Endothelial cell (in vitro differentiated cells): ENCODE results near the gene SLC6A13. TPM values are rescaled to one million over a fixed set of nuclear protein-coding genes. Genes with fewer than 3 reads are reported as not detected.

Experiments
- DNase-seq: peaks from one replicate; pipeline ENCODE4 v3.0.0; 2021; ENCODE audit warnings: low spot score
- H3K27ac Mint-ChIP-seq: one replicate; pipeline ENCODE4 v1.8.0; 2021; ENCODE audit warnings: mixed read lengths, inconsistent platforms; ENCODE audit not compliant: unreplicated experiment
- H3K27me3 Mint-ChIP-seq: one replicate; pipeline ENCODE4 v1.8.0; 2021; ENCODE audit warnings: mild to moderate bottlenecking, moderate library complexity, mixed read lengths, inconsistent platforms; ENCODE audit not compliant: unreplicated experiment
- H3K36me3 Mint-ChIP-seq: one replicate; pipeline ENCODE4 v1.8.0; 2021; ENCODE audit warnings: mild to moderate bottlenecking, low read depth, mixed read lengths, inconsistent platforms; ENCODE audit not compliant: unreplicated experiment
- H3K4me1 Mint-ChIP-seq: one replicate; pipeline ENCODE4 v1.8.0; 2021; ENCODE audit warnings: mild to moderate bottlenecking, mixed read lengths, inconsistent platforms; ENCODE audit not compliant: unreplicated experiment
- H3K4me3 Mint-ChIP-seq: one replicate; pipeline ENCODE4 v1.8.0; 2021; ENCODE audit warnings: mild to moderate bottlenecking, mixed read lengths, inconsistent platforms; ENCODE audit not compliant: unreplicated experiment
- H3K9me3 Mint-ChIP-seq: one replicate; pipeline ENCODE4 v1.8.0; 2021; ENCODE audit warnings: mixed read lengths, inconsistent platforms; ENCODE audit not compliant: unreplicated experiment
- total RNA-seq: library from RNA; stranded (reverse); fragmentation: NEBNext Ultra II Directional; extraction: Animal tissue kit (Norgen Biotek cat#: 25700); gene quantifications from one replicate; pipeline ENCODE4 v1.2.1, GENCODE V29; 2021; ENCODE audit not compliant: unreplicated experiment
- TF ChIP-seq, protein P1 (sequence below): fragments of 200-600 bp; sonication (generic); IDR thresholded peaks from one replicate; pipeline ENCODE4 v1.5.0; 2021; ENCODE audit warnings: antibody characterized with exemption; ENCODE audit not compliant: unreplicated experiment

The SLC6A13 gene
- total RNA-seq, 1 donor from 2014 or later = 0.90 TPM

DNA sequence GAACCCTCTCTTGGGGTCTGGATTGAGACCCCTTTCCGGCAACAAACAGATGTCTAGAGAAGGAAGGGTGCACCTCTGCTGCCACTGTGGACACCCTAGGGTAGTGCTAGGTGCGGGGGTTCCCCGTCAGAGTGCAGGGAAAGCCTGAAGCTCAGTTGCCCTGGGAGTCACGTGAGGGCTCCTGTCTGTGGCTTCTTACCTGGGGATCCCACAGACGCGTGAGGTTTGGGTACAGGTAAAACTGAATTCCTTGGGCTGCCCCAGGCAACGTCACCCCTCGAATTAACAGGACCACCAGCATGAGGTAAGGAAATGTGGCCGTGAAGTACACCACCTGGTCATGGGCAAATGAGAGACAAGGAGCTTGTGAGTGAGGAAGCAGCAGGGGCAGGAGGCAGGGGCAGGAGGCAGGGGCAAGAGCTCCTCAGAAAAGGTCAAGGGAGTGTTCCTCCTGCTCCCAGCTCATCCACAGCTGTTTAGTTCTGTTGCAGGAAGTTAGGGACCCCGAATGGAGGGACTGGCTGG, 27.7 kb downstream of the SLC6A13 start:
- no peak overlapping the region for H3K4me3 Mint-ChIP-seq
- peaks cover 17% of the 10 kb centered on the region for H3K36me3 Mint-ChIP-seq
- peaks cover 12% of the 10 kb centered on the region for H3K9me3 Mint-ChIP-seq
- peaks cover 4% of the 10 kb centered on the region for H3K27me3 Mint-ChIP-seq
- no peak for DNase-seq
- TF ChIP-seq, protein P1, sequence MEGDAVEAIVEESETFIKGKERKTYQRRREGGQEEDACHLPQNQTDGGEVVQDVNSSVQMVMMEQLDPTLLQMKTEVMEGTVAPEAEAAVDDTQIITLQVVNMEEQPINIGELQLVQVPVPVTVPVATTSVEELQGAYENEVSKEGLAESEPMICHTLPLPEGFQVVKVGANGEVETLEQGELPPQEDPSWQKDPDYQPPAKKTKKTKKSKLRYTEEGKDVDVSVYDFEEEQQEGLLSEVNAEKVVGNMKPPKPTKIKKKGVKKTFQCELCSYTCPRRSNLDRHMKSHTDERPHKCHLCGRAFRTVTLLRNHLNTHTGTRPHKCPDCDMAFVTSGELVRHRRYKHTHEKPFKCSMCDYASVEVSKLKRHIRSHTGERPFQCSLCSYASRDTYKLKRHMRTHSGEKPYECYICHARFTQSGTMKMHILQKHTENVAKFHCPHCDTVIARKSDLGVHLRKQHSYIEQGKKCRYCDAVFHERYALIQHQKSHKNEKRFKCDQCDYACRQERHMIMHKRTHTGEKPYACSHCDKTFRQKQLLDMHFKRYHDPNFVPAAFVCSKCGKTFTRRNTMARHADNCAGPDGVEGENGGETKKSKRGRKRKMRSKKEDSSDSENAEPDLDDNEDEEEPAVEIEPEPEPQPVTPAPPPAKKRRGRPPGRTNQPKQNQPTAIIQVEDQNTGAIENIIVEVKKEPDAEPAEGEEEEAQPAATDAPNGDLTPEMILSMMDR = no peak
- H3K27ac Mint-ChIP-seq = no peak overlapping the region
- H3K4me1 Mint-ChIP-seq = peaks cover 2% of the 10 kb centered on the region

DNA sequence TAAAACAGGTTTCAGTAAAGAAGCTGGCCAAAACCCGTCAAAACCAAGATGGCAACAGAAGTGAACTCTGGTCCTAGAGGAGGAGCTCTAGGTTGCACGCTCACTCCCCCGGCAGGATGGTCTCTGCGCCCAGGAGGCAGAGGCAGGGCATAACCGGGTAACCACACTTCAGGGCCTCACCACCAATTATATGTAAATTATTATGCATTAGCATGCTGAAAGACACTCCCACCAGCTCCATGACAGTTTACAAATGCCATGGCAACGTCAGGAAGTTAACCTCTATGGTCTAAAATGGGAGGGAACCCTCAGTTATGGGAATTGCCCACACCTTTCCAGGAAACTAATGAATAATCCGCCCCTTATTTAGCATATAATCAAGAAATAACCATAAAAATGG, 28.6 kb downstream of the SLC6A13 start:
- peaks cover 12% of the 10 kb centered on the region for H3K9me3 Mint-ChIP-seq
- peaks cover 15% of the 10 kb centered on the region for H3K36me3 Mint-ChIP-seq
- TF ChIP-seq, protein P1 = no peak
- DNase-seq = no peak
- no peak overlapping the region for H3K27ac Mint-ChIP-seq
- peaks cover 2% of the 10 kb centered on the region for H3K4me1 Mint-ChIP-seq
- peaks cover 4% of the 10 kb centered on the region for H3K27me3 Mint-ChIP-seq
- H3K4me3 Mint-ChIP-seq = no peak overlapping the region

DNA sequence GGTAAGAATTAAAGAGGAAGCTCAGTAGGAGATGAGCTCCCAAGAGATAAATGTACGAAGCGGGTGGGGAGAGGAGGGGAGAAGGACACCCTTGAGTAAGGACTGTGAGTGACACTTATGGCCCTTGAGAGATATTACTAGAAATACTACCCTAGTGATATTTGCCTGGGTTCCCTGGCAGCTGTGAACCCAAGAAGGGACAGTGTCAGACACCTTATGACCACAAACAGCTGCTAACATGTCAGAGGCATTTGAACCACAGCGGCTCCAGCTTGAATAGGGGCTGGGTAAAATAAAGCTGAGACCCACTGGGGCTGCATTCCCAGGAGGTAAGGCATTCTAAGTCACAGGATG, 29.0 kb downstream of the SLC6A13 start:
- TF ChIP-seq, protein P1 = no peak

DNA sequence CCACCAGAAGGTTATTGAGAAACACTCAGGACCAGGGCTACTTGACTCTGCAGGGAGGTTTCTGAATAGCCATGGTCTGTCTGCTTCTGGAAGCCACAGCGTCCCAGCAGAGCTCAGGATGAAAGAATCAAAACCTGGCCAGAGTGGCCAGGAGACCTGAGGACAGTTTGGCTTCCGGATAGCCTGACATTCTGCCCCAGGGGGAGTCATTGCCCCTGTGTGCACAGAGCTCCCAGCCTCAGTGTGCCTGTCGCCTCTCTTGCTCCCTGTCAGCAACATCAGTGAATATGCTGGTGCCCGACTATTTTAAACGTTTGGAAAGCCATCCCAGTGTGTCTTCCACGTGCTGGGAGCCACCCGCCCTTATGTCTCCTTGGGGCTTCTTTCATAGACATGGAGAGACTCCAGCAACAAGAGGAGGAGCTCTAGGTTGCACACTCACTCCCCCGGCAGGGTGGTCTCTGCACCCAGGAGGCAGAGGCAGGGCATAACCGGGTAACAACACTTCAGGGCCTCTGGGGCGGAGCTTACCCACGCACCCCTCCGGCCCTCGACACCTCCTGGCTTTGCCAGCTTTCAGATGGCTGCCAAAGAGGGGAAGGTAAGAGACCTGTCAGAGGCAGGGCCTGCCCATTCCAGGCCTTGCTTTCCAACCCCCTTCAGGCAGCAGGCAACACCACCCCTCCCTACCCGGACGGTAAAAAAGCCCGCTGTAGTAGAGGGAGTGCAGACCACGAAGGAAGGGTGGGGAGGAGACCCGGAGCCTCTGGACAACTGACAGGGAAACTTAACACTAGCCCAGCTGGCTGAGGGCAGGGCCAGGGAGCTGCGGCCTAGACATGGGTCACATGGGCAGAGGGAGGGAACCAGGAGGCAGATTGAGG, 29.7 kb downstream of the SLC6A13 start:
- TF ChIP-seq, protein P1 = no peak
- no peak for DNase-seq

More for the DNA sequence above, 29.0 kb downstream of the SLC6A13 start:
- Mint-ChIP-seq H3K9me3 (peaks cover 12% of the 10 kb centered on the region), H3K4me1 (peaks cover 6% of the 10 kb centered on the region), H3K4me3 (no peak overlapping the region), H3K27ac (no peak overlapping the region), H3K27me3 (peaks cover 4% of the 10 kb centered on the region), H3K36me3 (peaks cover 15% of the 10 kb centered on the region)
- no peak for DNase-seq

More for the DNA sequence above, 29.7 kb downstream of the SLC6A13 start:
- no peak overlapping the region for H3K27ac Mint-ChIP-seq
- H3K27me3 Mint-ChIP-seq = peaks cover 4% of the 10 kb centered on the region
- peaks cover 7% of the 10 kb centered on the region for H3K4me1 Mint-ChIP-seq
- no peak overlapping the region for H3K4me3 Mint-ChIP-seq
- peaks cover 11% of the 10 kb centered on the region for H3K36me3 Mint-ChIP-seq
- H3K9me3 Mint-ChIP-seq = peaks cover 10% of the 10 kb centered on the region
